ENCODE data around the gene UQCRQ.

The UQCRQ gene

GRCh38 chr5:132871459-132872284 is 5.2 kb downstream of the UQCRQ start:
- no peak for DNase-seq

GRCh38 chr5:132872788-132873118 is 6.3 kb downstream of the UQCRQ start:
- DNase-seq, result no peak

DNA sequence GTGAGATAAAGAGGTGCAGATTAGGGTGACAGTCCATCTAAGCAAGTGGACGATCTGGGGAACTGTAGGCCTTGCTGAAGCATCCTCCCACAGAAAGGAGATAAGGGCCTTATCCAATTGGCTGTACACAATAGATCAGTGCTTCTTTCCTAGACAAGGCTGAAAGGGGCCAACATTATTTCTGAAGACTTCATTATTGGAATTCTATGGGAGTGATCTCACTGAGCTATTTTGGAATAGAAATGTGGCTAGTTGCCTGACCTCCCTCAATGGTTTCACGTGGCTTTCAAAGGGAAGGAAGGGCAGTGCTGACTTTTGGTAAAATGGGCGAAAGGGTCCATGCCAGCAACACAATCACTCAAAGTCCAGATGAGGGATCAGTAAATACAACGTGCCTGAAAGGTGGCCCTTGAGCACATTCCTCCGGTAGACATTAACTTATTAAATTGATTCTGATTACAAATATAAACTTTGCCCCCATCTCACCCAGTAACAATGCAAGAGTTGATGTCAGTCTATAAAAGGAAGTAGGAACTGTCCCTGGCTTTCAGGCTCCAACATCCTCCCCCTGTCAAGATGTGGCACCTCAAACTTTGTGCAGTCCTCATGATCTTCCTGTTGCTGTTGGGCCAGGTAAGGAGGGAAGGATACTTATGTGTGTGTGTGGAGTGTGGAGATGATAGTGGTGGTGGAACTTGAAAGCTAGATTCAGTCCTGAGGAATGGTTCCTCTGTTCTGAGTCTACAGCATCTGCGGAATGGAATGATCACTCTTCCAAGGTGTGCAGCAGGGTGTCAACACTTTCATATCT is 6.9 kb downstream of the UQCRQ start, which contains the start of gene LEAP2:
Gene LEAP2 (plus strand): TSS at position 550 of the 811 bp plus-strand sequence. CDS start 27 bp downstream, at position 577.
- DNase-seq, result no peak

DNA sequence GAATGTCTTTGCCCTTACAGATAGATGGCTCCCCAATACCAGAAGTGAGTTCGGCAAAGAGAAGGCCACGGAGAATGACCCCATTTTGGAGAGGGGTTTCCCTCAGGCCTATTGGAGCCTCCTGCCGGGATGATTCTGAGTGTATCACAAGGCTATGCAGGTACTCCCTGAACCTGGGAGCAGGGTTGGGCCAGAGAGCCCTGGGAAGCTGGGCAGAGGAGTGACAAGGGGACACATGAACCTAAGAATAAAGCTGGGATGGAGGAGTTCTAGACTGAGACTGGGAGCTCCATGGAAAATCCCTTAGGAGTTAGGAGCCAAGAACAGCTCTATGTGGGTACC is 7.5 kb downstream of the UQCRQ start:
- no peak for DNase-seq

DNA sequence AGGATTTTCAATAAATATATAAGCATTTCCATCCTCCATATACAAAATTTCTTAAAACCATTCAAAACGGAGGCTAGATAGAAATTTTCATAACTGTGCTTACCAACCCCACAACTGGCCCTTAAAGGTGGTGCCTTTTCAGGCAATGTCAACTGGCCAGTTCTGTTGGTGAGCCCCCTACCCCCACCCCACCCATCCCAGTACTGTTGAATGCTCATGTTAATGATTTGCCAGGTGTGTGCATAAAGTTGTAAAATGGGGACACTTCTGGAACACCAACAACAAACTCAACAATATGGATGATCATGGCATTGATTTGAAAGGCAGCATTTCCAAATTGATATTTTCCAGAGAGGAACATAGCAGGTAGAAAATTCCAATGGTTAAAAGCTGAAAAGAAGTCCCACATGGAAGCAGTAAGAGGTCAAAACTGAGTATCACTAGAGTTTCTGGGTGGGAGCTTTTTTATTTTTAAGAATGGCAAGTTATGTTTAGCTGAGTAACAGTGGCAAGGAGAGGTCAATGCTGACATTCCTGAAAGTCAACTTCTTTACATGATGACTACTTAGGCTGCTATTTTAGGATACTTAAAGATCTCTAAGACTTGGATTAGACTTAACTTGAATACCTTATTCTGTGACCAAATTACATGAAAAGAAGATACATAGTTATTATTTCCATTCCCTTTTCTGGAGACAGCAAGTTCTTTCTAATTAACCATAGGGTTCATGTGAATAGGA is 9.7 kb downstream of the UQCRQ start:
- no peak for DNase-seq

- DNase-seq, result no peak
These were observed 11.0 kb downstream of the UQCRQ start for GRCh38 chr5:132877466-132877865.

- peak; percentile 46 for DNase-seq
These were observed 11.5 kb downstream of the UQCRQ start for GRCh38 chr5:132877938-132878337.

- DNase-seq, result peak; percentile 27
These were observed 16.9 kb downstream of the UQCRQ start for GRCh38 chr5:132883261-132883834.

DNA sequence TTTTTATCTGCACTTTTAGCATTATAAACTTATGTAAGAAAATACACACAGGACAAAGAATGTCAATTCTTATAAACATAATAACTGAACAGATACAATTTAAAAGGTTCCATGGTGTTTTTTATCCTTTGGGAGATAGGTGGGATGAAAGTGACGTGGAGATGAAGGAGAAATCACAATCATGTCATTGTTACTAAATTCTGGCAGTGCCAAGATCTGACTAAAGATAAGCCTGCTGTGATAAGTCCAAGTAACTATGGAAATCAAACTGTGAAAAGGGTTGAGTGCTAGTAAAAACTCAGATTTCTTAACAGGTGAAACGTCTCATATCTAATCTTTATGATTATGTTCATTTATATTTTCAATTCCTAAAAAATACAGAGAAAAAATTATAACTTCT is 18.1 kb downstream of the UQCRQ start:
- DNase-seq, result no peak

DNA sequence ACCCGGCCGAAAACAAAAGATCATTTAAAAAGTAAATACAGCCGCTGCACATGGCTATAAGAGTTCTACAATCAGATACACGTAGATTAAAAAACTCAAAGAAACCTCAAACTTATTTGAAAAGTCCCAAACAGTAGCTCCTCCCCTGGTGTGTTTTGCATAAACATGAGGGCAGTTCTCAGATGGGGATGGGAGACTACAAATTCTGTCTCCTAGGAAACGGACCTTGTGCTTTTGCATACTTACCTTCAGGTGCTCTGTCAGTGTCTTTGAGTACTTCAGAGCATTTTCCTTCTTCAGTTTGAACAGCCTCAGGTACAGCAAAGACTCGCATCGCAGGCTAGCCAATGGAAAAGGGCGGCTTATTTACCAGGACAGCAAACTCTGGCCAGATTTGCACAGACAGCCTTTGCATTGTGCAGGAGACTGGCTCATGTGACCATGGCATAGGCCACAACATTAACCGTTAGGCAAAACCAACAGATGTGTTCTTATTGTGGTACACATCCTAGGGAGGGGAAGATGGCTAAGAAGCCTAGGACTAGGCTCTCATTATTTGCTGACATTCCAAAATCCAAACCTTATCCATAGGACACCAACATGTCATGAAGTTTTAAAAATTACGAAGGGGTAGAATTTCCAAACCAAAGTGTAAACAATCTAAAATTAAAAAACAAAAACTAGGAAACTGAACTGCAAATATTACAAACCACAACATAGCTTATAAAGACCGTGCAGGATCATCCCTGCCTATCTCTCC is 19.8 kb downstream of the UQCRQ start:
- no peak for DNase-seq

DNA sequence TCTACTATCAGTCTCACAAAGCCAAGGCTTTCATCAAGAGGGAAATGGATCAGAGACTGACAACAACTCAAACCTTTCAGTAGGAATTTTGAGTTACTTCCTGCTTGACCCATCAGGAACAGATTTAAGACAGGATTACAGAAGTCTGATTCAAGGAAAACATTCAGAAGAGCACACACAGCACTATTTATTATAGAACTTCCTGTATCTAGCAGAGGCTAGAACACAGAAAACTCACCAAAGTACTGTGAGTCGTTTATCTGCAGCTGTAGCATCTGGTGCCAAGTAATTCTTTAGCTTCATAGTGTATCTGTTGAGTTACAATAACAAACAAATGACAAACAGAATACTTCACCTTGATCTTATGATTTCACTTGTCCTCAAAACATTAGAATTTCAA is 20.8 kb downstream of the UQCRQ start:
- no peak for DNase-seq

- DNase-seq, result no peak
These were observed 23.1 kb downstream of the UQCRQ start for GRCh38 chr5:132889501-132889900.

GRCh38 chr5:132890817-132891216 is 24.4 kb downstream of the UQCRQ start:
- DNase-seq, result no peak

- no peak for DNase-seq
These were observed 29.4 kb downstream of the UQCRQ start for GRCh38 chr5:132895719-132896305.

DNA sequence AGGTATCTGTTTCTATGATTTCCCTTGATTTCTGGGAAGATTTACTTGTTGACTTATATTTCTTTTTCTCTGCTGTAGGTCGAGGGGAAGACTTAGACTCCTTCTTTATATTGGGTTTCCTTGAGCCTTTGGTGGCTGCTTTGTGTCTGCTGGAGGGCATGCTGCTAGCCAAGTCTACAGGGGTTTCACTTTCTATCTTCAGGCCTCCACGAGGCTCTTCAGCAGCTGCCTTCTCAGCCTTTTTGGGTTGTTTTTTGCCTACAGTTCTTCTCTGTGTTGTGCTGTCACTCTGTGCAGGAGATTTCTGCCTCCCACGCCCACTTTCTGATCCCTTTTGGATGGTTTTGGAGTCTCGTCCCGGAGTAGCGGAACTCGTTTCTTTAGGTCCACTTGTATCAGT is 30.2 kb downstream of the UQCRQ start:
- no peak for DNase-seq

- no peak for DNase-seq
These were observed 31.7 kb downstream of the UQCRQ start for GRCh38 chr5:132898094-132898493.

DNA sequence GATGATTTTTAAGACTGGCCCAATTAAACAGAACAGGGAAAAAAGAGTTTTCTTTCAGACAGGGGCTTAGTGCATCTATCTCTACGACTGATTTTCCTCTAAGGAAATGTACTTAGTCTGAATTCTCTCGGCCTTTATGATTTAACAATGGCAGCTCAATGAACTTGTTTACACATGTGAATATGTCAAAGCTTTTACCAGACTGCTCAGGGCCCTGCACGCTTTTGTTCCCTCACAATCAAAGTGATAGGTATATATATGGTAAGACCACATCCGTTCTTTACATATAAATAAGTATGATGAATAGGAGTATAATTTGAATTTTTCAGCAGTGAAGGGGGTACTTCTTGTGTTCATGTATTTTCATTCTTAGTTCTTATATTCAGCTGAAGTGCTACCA is 34.6 kb downstream of the UQCRQ start:
- no peak for DNase-seq

DNA sequence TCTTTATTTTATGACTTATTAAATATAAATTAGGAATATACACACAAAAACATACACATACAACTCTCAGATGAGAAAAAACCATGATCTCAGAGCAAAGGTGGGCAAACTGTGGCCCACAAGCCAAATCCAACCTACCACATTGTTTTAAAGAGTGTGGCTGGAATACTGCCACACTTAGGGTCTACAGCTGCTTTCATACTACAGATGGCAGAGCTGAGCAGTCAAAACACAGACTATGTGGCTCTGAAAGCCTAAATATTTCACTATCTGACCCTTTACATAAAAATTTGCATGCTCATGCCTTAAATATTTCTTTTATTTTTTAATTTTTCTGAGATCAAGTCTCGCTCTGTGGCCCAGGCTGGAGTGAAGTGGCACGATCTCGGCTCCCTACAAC is 35.3 kb downstream of the UQCRQ start:
- no peak for DNase-seq

- no peak for DNase-seq
These were observed 39.5 kb downstream of the UQCRQ start for GRCh38 chr5:132905938-132906337.

GRCh38 chr5:132907161-132907560 is 40.7 kb downstream of the UQCRQ start:
- DNase-seq, result no peak

GRCh38 chr5:132909702-132910101 is 43.3 kb downstream of the UQCRQ start:
- no peak for DNase-seq

- DNase-seq, result no peak
These were observed 49.2 kb downstream of the UQCRQ start for GRCh38 chr5:132915681-132916080.

Data from DMS79 (cell line).